ENCODE measurements around the gene RPL3.
A peak's percentile ranks its signal among the peaks of the same experiment; 100 is the strongest.
"Not testable (repeated sequence)": the region's sequence is repeated elsewhere in the genome, so short reads cannot be mapped to it uniquely, and the experiment has no call there.

RPL3 gene

DNA sequence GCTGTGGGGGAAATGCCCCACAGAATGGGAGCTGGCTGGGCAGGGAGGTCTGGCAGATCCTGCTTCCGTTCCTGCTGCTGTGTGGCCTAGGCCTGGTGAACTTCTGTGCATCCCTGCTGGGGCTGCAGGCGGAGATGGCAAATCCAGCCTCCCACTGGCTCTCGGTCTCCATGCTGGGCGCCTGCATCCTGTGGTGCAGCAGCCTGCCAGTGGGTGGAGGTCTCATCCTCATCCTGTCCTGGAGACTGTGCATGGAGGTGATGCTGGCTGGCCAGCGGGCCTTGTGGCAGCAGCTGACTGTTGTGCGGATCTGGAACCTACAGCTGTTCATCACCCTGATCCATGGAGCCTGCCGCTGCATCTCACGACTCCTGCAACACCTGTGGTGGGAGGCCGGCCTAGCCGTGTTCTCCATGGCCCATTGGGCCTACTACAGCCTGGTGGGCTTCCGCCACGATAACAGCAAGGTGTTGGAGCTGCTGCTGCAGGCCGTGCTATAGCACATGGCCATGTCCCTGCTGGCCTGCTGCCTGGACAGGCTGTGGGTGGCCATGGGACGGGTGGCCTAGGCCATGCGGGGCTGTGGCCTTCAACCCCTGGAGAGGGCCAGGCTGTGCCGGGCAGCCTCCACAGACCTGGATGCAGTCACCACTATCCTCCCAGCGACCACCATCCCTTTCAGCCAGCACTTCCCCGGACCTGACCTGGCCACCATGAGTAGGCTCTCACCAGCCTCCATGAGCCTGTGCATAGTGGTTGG lies 8.8 kb upstream of the RPL3 start:
- H3K4me3 ChIP-seq (ENCODE audit: low read length), result no peak overlapping the region
- no peaks in the 10 kb centered on the region for H3K27me3 ChIP-seq (ENCODE audit: control insufficient read depth, insufficient read depth, low read length)
- H3K9me3 ChIP-seq (ENCODE audit: control insufficient read depth, low read depth, low read length), result no peaks in the 10 kb centered on the region
- H3K4me1 ChIP-seq (ENCODE audit: control insufficient read depth, low read depth, low read length), result no peaks in the 10 kb centered on the region
- H3K9ac ChIP-seq (ENCODE audit: low read length), result no peak overlapping the region
- no peaks in the 10 kb centered on the region for H3K36me3 ChIP-seq (ENCODE audit: control insufficient read depth, low read depth, low read length)
- no peak overlapping the region for H3K27ac ChIP-seq (ENCODE audit: low read length)

DNA sequence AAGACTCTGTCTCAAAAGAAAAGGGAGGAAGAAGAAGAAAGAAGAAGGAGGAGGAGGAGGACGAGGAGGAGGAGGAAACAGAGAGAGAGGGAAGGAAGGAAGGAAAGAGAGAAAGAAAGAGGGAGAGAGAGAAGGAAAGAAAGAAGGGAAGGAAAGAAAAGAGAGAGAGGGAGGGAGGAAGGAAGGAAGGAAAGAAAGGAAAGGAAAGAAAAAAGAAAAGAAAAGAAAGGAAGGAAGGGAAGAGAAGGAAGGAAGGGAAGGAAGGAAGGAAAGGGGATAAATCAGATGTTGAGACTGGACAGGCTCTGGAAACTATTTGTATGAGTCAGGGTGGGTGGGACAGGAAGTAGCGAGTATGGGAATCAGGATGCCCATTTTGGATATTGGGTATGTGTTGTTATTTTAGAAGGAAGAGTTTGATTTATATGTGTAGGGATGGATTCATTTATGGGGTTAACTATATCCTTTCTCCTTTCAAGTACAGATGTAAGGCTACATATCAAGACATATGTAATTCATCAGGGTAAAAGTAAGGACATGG lies 6.0 kb upstream of the RPL3 start:
- H3K27ac ChIP-seq (ENCODE audit: low read length), result no peak overlapping the region
- H3K9me3 ChIP-seq (ENCODE audit: control insufficient read depth, low read depth, low read length), result no peaks in the 10 kb centered on the region
- no peak overlapping the region for H3K9ac ChIP-seq (ENCODE audit: low read length)
- H3K4me3 ChIP-seq (ENCODE audit: low read length), result no peak overlapping the region
- no peaks in the 10 kb centered on the region for H3K27me3 ChIP-seq (ENCODE audit: control insufficient read depth, insufficient read depth, low read length)
- H3K4me1 ChIP-seq (ENCODE audit: control insufficient read depth, low read depth, low read length), result no peaks in the 10 kb centered on the region
- no peaks in the 10 kb centered on the region for H3K36me3 ChIP-seq (ENCODE audit: control insufficient read depth, low read depth, low read length)

DNA sequence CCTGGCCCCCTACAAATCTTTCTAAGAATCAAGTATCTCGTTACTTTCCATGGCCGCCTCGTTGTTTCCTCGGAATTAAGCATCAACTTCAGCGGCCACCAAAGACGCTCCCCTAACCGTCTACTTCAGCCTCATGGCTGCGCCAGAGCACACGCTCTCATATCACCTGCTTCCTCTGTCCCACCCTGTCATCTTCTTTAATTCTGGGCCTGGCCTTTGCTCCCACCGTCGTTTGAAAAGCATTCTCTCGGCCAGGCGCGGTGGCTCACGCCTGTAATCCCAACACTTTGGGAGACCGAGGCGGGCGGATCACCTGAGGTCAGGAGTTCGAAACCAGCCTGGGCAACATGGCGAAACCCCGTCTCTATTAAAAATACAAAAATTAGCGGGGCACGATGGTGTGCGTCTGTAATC lies 1.2 kb upstream of the RPL3 start:
- H3K9ac ChIP-seq (ENCODE audit: low read length), result peak overlapping the region; percentile 99
- H3K27ac ChIP-seq (ENCODE audit: low read length); H3K4me3 ChIP-seq (ENCODE audit: low read length); H3K9me3 ChIP-seq (ENCODE audit: control insufficient read depth, low read depth, low read length); H3K27me3 ChIP-seq (ENCODE audit: control insufficient read depth, insufficient read depth, low read length): not testable (repeated sequence)
- peaks cover 34% of the 10 kb centered on the region for H3K36me3 ChIP-seq (ENCODE audit: control insufficient read depth, low read depth, low read length)
- peaks cover 12% of the 10 kb centered on the region for H3K4me1 ChIP-seq (ENCODE audit: control insufficient read depth, low read depth, low read length)

DNA sequence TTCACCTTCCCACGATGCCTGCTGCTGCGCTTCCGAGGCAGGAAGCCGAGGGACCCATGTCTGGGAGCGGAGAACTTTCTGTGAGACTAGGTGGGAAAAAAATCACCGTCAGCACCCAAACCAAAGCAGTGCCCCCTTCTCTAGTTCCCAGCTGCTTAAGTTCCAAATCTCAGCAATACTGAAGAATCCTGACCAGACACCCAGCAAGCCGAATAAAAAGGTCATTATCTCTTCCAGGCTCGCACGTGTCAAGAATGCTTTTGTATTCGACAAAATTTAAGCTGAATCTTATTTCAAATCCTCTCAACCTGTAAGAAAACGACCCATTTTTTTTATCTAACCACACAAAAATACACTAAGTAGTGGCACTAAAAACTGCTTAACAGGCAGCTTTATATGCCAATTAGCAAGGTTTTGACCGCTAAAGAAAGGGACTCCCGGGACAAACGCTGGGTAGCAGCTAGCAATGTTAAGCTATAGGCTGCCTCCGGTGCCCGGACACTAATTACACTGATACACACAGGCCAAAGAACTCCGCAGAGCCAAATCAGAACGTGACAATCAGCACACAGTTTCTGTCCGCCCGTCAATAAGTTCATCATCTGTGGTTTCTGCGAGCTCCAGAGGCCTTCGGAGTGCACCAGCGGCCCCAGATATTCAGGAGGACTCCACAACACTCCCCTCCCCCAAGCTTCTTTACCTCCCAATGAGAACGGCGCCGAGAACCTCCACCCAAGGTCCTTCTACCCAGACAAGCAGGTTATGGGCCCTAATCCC lies 728 bp downstream of the RPL3 start:
- H3K36me3 ChIP-seq (ENCODE audit: control insufficient read depth, low read depth, low read length), result peaks cover 54% of the 10 kb centered on the region
- no peaks in the 10 kb centered on the region for H3K9me3 ChIP-seq (ENCODE audit: control insufficient read depth, low read depth, low read length)
- no peaks in the 10 kb centered on the region for H3K27me3 ChIP-seq (ENCODE audit: control insufficient read depth, insufficient read depth, low read length)
- peak overlapping the region; percentile 83 for H3K4me3 ChIP-seq (ENCODE audit: low read length)
- H3K9ac ChIP-seq (ENCODE audit: low read length), result peak overlapping the region; percentile 99
- H3K4me1 ChIP-seq (ENCODE audit: control insufficient read depth, low read depth, low read length), result peaks cover 12% of the 10 kb centered on the region
- H3K27ac ChIP-seq (ENCODE audit: low read length), result peak overlapping the region; percentile 91

DNA sequence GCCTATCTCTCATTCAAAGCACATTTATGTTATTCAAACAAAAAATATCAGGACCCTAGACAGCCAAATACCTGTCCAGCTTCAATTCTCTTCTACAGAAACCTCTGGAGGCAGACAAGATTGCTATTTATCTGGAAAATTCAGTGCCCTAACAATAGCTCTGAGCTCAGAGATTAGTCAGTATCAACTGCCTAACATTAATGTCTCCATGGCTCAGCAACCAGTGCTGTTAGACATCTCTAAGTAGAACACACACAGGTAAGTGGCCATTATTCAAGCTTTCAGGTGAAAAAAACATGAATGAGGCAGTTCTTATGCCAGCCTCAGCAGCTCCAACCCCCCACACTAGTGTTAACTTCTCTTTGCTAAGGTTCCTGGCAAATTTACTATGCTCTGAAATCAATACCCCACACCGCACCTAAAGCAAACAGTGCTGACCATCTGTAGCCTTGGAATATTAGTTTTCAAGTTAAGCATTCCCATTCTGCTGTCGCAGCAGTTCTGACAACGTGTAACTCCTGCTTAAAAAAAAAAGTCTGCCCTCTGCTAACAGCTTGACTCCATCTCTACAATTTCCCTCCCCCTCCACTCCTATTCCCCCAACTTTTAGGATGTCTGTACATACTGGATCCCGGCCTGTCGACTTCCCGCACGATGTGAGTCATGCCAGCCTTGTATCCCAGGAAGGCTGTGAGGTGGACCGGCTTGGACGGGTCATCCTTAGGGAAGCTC lies 1.5 kb downstream of the RPL3 start:
- peaks cover 12% of the 10 kb centered on the region for H3K4me1 ChIP-seq (ENCODE audit: control insufficient read depth, low read depth, low read length)
- H3K27ac ChIP-seq (ENCODE audit: low read length), result peak overlapping the region; percentile 91
- H3K27me3 ChIP-seq (ENCODE audit: control insufficient read depth, insufficient read depth, low read length), result no peaks in the 10 kb centered on the region
- peak overlapping the region; percentile 99 for H3K9ac ChIP-seq (ENCODE audit: low read length)
- H3K36me3 ChIP-seq (ENCODE audit: control insufficient read depth, low read depth, low read length), result peaks cover 61% of the 10 kb centered on the region
- no peaks in the 10 kb centered on the region for H3K9me3 ChIP-seq (ENCODE audit: control insufficient read depth, low read depth, low read length)
- peak overlapping the region; percentile 83 for H3K4me3 ChIP-seq (ENCODE audit: low read length)

DNA sequence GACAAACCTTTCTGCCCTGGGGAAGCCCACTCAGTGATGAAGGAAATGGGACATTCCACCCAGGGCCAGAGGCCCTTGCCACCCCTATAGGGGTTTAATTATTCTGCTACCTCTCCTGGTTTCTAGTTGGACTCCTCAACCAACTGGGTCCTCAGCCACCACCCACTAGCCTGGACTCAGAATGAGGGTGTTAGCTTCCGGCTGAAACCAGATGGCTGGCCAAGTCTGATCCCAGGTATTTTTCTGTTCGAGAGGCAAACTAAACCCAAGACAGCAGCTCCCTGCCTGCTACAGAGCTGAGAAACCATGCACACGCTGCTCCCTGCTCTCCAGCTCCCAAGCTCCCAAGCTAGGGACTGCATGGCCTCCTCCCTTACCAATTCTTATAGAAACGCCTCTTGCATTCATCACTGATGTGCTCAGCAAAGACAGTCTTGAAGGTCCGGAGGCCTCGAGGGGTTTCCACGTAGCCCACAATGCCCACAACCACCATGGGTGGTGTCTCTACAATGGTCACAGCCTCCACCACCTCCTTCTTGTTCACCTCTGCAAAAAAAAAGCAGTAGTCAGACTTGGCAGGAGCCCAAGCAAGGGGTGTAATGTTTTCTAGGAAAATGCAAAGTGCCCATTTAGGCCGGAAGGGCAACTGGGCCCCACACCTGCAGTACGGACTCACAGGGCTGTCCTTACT lies 2.2 kb downstream of the RPL3 start:
- Histone ChIP-seq H3K9me3 (ENCODE audit: control insufficient read depth, low read depth, low read length) (no peaks in the 10 kb centered on the region), H3K27me3 (ENCODE audit: control insufficient read depth, insufficient read depth, low read length) (no peaks in the 10 kb centered on the region), H3K4me1 (ENCODE audit: control insufficient read depth, low read depth, low read length) (peaks cover 12% of the 10 kb centered on the region), H3K4me3 (ENCODE audit: low read length) (peak overlapping the region; percentile 83), H3K36me3 (ENCODE audit: control insufficient read depth, low read depth, low read length) (peaks cover 68% of the 10 kb centered on the region), H3K27ac (ENCODE audit: low read length) (no peak overlapping the region), H3K9ac (ENCODE audit: low read length) (peak overlapping the region; percentile 99)

DNA sequence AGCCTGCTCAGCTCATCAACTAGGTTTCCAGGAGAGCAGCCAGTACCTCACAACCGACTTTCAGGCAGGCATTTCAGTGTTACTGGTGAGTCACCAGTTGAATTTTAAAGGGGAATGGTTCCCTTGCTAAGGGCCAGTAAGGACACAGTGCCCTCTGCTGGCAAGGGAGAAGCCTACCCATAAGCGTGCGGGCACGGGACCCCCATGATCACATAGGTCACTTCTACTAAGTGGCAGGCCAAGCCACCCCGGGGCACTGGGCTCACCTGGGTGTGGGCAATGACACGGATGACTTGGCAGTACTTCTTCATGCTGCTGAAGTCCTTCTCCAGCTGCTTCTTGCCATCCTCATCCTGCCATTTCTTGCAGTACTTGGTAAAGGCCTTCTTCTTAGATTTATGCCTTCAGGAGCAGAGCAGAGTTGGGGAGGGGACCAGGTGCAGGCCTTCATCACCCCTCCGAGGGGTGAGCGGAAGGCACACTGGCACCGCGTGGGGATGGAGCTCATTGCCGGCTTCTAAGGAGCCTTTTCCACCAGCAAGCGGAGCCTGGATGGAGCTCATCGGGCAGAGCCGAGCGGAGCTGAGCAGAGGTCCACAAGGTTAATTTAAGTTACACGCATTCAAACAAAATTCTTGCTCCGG lies 2.9 kb downstream of the RPL3 start:
- Histone ChIP-seq H3K36me3 (ENCODE audit: control insufficient read depth, low read depth, low read length) (peaks cover 75% of the 10 kb centered on the region), H3K4me1 (ENCODE audit: control insufficient read depth, low read depth, low read length) (peaks cover 12% of the 10 kb centered on the region), H3K27ac (ENCODE audit: low read length) (no peak overlapping the region), H3K9ac (ENCODE audit: low read length) (peak overlapping the region; percentile 17), H3K9me3 (ENCODE audit: control insufficient read depth, low read depth, low read length) (no peaks in the 10 kb centered on the region), H3K27me3 (ENCODE audit: control insufficient read depth, insufficient read depth, low read length) (no peaks in the 10 kb centered on the region), H3K4me3 (ENCODE audit: low read length) (peak overlapping the region; percentile 83)

DNA sequence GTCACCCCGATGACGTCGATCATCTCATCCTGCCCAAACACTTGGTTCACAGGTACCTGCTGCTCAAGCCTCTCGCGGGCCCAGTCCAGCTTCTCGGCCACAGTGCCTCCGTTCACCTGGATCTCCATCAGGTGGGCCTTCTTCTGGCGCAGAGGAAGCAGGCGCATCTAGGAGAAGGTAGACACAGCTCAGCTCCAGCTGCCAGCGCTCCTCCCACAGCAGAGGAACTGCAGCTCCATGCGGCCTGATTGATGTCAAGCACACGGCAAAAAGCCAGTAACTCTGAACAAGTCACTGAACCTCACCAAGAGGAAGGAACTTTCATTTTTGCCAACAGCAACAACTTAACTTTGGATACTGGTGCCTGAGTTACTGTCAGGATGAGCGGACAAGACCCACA lies 4.0 kb downstream of the RPL3 start:
- peaks cover 80% of the 10 kb centered on the region for H3K36me3 ChIP-seq (ENCODE audit: control insufficient read depth, low read depth, low read length)
- H3K4me3 ChIP-seq (ENCODE audit: low read length), result peak overlapping the region; percentile 8
- H3K4me1 ChIP-seq (ENCODE audit: control insufficient read depth, low read depth, low read length), result peaks cover 16% of the 10 kb centered on the region
- no peaks in the 10 kb centered on the region for H3K9me3 ChIP-seq (ENCODE audit: control insufficient read depth, low read depth, low read length)
- no peaks in the 10 kb centered on the region for H3K27me3 ChIP-seq (ENCODE audit: control insufficient read depth, insufficient read depth, low read length)
- H3K27ac ChIP-seq (ENCODE audit: low read length), result no peak overlapping the region
- H3K9ac ChIP-seq (ENCODE audit: low read length), result peak overlapping the region; percentile 17

DNA sequence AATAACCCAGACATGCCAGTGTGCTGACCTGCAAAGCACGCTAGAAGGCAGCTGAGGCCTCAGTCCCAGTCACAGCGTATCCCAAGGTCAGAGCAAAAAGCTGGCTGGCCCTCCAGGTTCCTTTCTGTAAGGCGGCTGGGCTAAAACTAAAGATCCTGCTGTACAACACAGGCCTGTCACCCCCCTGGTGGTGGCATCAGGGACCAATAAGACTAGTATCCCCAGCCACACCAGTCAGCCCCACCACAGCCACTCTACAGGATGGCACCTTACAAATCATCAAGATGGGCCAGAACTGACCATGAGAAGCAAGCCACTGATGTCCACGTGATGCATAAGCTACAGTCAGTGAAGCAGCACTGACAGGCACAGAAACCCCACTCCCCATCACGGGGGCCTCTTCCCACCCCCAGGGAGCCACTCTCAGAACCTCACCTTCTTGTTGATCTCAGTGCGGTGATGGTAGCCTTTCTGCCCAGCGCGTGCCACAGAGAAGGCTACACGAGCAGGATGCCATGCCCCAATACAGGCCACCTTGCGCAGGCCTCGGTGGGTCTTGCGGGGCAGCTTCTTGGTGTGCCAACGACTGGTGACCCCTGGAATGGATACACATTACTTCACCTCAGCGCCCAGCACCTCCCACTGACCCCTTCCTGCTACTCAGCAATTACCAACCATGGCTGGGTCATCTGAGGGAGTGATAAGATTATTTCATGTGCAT lies 5.0 kb downstream of the RPL3 start:
- Histone ChIP-seq H3K36me3 (ENCODE audit: control insufficient read depth, low read depth, low read length) (peaks cover 80% of the 10 kb centered on the region), H3K9ac (ENCODE audit: low read length) (no peak overlapping the region), H3K27ac (ENCODE audit: low read length) (no peak overlapping the region), H3K4me1 (ENCODE audit: control insufficient read depth, low read depth, low read length) (peaks cover 16% of the 10 kb centered on the region), H3K27me3 (ENCODE audit: control insufficient read depth, insufficient read depth, low read length) (no peaks in the 10 kb centered on the region), H3K4me3 (ENCODE audit: low read length) (no peak overlapping the region), H3K9me3 (ENCODE audit: control insufficient read depth, low read depth, low read length) (no peaks in the 10 kb centered on the region)

DNA sequence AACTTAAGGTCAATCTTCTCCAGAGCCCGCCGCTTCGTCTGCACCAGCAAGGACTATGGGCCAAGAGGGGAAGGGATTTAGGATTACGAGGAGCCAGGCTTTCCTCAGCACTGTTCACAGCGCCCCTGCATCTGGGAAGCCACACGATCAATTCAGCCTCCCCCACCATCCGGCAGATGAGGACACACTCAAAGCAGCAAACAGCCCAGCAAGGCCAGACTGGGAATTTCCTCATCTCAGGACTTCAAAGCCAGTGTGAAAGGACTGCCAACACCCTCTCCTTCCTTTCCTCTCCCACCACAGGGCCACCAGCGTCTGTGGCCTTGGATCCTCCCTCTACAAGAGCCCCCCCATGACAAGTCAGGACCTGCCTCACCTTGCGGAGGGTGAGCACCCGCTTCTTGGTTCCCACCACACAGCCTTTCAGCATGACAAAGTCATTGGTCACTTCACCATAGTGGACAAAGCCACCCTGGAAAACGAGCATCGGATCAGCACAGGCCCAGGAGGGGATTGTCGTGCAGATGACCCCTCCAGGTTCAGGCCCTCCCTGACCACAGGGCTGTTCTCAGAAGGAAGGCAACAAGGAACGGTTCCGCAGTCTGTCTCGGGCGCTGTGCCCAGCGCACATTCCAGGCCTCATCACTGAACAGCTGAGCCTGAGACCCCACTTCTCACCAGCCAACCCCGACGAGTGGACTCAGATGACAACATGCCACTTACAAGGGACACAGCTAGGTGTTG lies 6.0 kb downstream of the RPL3 start:
- Histone ChIP-seq H3K4me3 (ENCODE audit: low read length) (no peak overlapping the region), H3K27me3 (ENCODE audit: control insufficient read depth, insufficient read depth, low read length) (no peaks in the 10 kb centered on the region), H3K27ac (ENCODE audit: low read length) (no peak overlapping the region), H3K9ac (ENCODE audit: low read length) (no peak overlapping the region), H3K9me3 (ENCODE audit: control insufficient read depth, low read depth, low read length) (no peaks in the 10 kb centered on the region), H3K36me3 (ENCODE audit: control insufficient read depth, low read depth, low read length) (peaks cover 75% of the 10 kb centered on the region), H3K4me1 (ENCODE audit: control insufficient read depth, low read depth, low read length) (peaks cover 16% of the 10 kb centered on the region)
